Choroid plexus epithelial cell (primary cell): ENCODE data around the gene KRTAP4-7.
A peak's percentile ranks its signal among the peaks of the same experiment; 100 is the strongest.
"Not testable (repeated sequence)": the region's sequence is repeated elsewhere in the genome, so short reads cannot be mapped to it uniquely, and the experiment has no call there.

Source experiments
- DNase-seq: peaks from one replicate; pipeline ENCODE4 v3.0.0-alpha.2; 2010; ENCODE audit warnings: low read depth
- H3K4me3 ChIP-seq: 2 replicates; pipeline ENCODE4 v1.5.1; 2011; ENCODE audit warnings: low read depth, mild to moderate bottlenecking, control low read depth, low read length, moderate library complexity
- CTCF ChIP-seq: conservative IDR thresholded peaks from 2 replicates; pipeline ENCODE4 v1.5.1; 2011; ENCODE audit warnings: low read depth, mild to moderate bottlenecking, control low read depth, inconsistent platforms, low read length, moderate library complexity

The KRTAP4-7 gene

GRCh38 chr17:41084100-41084856 is at the start of gene KRTAP4-7:
Gene KRTAP4-7 (plus strand): TSS chr17:41084150. CDS start chr17:41084207, 57 bp downstream.
- not testable (repeated sequence) for DNase-seq, H3K4me3 ChIP-seq

GRCh38 chr17:41034346-41034935 is 49.5 kb upstream of the KRTAP4-7 start, which contains the start of gene KRTAP1-3:
Gene KRTAP1-3 (minus strand): TSS chr17:41034874. CDS start chr17:41034821, 53 bp downstream.
- H3K4me3 ChIP-seq, DNase-seq: not testable (repeated sequence)

GRCh38 chr17:41037853-41038350 is 46.0 kb upstream of the KRTAP4-7 start:
- no peak for DNase-seq
- H3K4me3 ChIP-seq: no peak overlapping the region
- no peak for TF ChIP-seq CTCF

- DNase-seq: peak; percentile 17
- not testable (repeated sequence) for H3K4me3 ChIP-seq
Observed at GRCh38 chr17:41040783-41041571, 43.0 kb upstream of the KRTAP4-7 start, which contains the start of gene KRTAP1-1. Gene KRTAP1-1 (minus strand): TSS chr17:41041450. CDS start chr17:41041397, 53 bp downstream.

- no peak overlapping the region for H3K4me3 ChIP-seq
- DNase-seq: no peak
- no peak for TF ChIP-seq CTCF
Observed at GRCh38 chr17:41042953-41043352, 41.0 kb upstream of the KRTAP4-7 start.

GRCh38 chr17:41046735-41047465 is 37.0 kb upstream of the KRTAP4-7 start, which contains the start of gene KRTAP2-1:
Gene KRTAP2-1 (minus strand): TSS chr17:41047316. CDS start chr17:41047267, 49 bp downstream.
- not testable (repeated sequence) for H3K4me3 ChIP-seq, DNase-seq

GRCh38 chr17:41048441-41048840 is 35.5 kb upstream of the KRTAP4-7 start:
- no peak overlapping the region for H3K4me3 ChIP-seq
- DNase-seq: peak; percentile 25
- TF ChIP-seq CTCF: no peak

- TF ChIP-seq CTCF: no peak
- peak; percentile 69 for DNase-seq
- H3K4me3 ChIP-seq: no peak overlapping the region
Observed at GRCh38 chr17:41049110-41049509, 34.8 kb upstream of the KRTAP4-7 start.
